GM23248 (cell line): ENCODE data around the gene ATRN.

ENCODE experiments used
- EZH2 ChIP-seq: fragments of 200-600 bp; sonication (generic); IDR thresholded peaks from 2 replicates; pipeline ENCODE4 v1.6.1; 2018; ENCODE audit warnings: antibody characterized with exemption, mild to moderate bottlenecking; ENCODE audit not compliant: insufficient read depth, poor library complexity, severe bottlenecking
- EZH2phosphoT487 ChIP-seq: fragments of 200-600 bp; sonication (generic); IDR thresholded peaks from 2 replicates; pipeline ENCODE4 v1.6.1; 2018; ENCODE audit warnings: antibody characterized with exemption, moderate library complexity, mild to moderate bottlenecking, low read depth; ENCODE audit not compliant: insufficient read depth

- TF ChIP-seq EZH2 (no peak), EZH2phosphoT487 (no peak)
Measured at GRCh38 chr20:3646651-3647050, 175.8 kb downstream of the ATRN start.
